ENCODE data around the gene ABHD12B.

The ABHD12B gene

DNA sequence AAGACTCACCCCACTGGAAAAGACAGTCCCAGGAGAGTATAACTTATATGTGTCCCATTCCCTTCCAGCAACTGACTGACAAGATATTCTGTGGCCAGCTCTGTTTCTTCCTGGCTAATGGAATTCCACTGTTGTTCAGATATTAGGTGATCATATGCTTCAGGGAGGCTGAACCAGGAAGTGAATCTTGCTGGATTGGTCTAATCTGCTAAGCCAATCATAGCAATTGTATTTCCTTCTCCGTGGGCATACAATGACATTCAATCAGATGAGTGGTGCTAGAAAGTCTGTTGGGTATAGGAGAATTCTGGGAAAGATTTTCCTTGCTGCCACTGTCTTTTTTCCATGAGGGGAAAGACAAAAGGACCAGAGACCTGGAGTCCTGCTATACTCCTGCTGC lies 60.3 kb downstream of the ABHD12B start:
- TF ChIP-seq GATA3 (IDR thresholded peaks at IDR 0.05; ENCODE audit: low read depth, low read length) (no peak), GATA2 (IDR thresholded peaks at IDR 0.05; ENCODE audit: low read depth, low read length) (no peak)

DNA sequence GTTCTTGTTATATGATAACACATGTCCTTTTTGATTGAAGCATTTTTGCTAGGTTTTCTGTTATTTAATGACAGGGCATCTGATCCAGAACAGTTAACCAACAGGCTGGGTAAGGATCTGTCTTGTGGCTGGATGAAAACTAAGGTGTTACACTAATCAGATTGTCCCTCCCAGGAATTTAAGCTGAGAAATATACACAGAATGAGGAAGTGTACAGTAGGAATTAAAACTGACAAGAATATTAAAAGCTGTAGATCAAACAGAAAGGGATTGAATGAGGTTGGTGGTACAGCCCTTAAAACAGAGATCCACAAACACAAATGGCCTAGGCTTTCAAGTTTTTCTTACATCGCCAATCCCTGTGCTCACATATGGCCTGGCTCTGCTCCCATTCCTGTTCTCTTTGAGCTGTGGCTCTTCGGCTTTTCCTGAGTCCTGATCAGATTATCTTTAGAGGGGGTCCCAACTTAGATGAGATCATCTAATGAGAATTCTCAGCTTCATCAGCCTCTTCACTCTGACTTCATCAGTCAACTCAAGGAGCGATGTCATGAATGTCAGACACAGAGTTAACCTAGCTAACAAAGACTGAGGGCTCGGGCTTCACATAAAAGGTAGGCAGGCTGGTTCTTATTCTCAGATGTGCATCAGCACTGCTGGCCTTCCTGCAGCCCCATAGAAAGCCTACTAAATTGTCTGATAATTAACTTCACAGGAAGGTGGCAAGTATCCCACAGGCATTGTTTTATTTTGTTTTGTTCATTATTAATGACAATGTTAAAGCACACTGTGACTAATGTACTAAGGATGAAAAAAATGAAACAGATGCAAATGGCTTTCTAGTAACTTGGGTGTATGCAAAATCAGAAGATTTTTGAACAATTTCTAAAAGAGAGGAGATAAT lies 61.0 kb downstream of the ABHD12B start:
- TF ChIP-seq GATA2 (IDR thresholded peaks at IDR 0.05; ENCODE audit: low read depth, low read length) = no peak
- no peak for TF ChIP-seq GATA3 (IDR thresholded peaks at IDR 0.05; ENCODE audit: low read depth, low read length)

DNA sequence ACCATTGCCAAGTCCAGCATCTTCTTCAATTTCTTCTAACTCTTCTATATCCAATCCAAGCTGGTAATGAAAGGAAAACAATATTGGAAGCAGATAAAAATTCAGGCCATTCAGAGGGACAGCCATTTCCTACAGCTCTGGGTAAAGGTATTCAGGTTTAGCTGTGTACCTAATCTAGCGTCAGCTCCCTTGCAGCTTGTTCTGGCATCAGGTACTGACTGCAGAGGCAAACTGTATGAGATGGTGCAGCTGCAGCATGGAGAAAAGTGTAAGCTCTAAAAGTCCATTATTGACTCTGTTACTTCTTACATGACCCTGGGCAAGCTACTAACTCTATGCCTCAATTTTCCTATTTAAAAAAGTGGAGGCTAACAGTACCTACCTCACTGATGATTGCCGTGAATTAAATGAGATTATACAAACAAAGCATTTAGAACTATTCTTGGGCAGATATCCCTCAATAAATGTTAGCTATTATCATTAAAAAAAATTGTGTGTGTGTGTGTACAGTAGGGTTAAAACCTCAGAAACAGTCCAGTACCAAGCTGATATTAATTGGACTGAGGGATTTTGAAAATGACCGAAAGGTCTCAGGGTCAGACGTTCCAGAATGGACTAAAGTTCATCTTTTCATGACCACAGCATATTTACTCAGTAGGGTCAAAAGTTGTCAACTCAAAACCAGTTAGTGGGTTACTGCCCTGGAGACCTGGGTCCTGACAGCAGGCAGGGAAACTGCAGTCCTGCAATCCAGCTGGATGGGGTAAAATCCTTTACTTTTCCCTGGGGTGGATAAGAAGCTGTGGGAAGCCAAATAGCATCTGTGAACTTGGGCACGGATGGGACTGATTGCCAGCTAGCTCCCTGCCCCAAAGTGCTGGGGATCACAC lies 63.5 kb downstream of the ABHD12B start:
- TF ChIP-seq GATA2 (IDR thresholded peaks at IDR 0.05; ENCODE audit: low read depth, low read length) = no peak
- TF ChIP-seq GATA3 (IDR thresholded peaks at IDR 0.05; ENCODE audit: low read depth, low read length) = no peak

DNA sequence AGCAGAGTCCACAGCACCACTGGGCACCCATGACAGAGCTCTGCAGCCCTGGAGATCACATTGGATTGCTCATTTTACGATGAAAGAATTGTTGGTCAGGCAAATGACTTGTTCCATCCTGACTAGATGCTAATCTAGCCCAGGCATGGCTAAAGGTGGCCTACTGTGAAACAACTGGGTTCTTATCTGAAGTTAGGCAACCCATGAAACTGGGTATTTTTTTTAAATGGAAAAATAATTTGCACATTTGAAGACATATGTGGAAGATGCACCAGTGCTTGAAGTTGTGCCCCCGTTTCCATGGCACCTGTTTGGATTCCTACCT lies 64.1 kb downstream of the ABHD12B start:
- no peak for TF ChIP-seq GATA3 (IDR thresholded peaks at IDR 0.05; ENCODE audit: low read depth, low read length)
- TF ChIP-seq GATA2 (IDR thresholded peaks at IDR 0.05; ENCODE audit: low read depth, low read length) = no peak

DNA sequence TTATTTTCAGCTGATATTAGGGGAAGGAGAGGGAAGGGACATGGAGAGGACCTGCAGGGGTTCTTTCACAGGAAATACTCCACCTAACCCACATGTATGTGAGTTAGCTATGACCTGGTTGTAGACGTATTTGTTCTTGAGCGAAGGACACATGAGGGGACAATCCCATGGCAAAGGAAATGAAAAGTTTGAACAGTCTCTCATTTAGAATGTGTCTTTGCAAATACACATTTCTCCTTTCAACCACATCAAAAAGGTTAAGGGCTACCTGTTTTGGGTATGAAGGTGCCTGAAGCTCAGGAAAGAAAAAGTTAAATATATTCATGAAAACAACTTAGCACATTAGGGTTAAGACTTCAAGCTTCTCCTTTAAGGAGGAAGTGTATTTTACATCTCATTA lies 65.0 kb downstream of the ABHD12B start:
- TF ChIP-seq GATA3 (IDR thresholded peaks at IDR 0.05; ENCODE audit: low read depth, low read length) = no peak
- TF ChIP-seq GATA2 (IDR thresholded peaks at IDR 0.05; ENCODE audit: low read depth, low read length) = no peak

DNA sequence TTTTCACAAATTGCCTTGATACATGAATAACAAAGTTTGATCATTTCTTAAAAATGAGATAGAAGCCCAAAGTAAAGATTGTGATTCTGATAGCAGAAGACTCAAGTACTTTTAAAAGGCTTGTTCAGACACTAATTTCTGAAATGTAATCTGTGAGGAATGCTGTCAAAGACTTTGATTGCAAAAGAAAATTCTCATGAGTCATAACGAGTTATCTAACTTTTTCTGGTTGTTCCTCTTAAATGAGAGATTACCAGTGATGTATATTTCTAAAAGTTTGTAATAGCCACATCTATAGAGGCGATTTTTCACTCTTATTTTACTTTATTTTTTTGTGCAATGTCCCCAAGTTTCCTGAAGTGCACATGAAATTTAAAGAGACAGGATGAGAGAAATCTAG lies 65.5 kb downstream of the ABHD12B start:
- TF ChIP-seq GATA2 (IDR thresholded peaks at IDR 0.05; ENCODE audit: low read depth, low read length) (no peak), GATA3 (IDR thresholded peaks at IDR 0.05; ENCODE audit: low read depth, low read length) (no peak)

DNA sequence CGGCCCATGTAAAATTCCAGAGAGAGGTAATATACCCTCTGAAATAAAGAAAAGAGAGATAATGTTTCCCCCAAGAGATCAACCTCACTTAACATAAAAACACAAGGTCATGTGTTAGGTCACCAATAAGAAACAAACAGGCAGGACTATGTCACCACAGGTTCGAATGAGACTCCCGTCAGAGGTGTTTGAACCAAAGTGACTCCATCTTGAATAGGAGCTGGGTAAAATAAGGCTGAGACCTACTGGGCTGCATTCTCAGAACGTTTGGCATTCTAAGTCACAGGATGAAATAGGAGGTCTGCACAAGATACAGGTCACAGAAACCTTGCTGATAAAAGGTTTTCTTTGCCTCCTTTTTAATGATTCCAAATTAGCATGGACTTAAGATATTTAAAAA lies 65.9 kb downstream of the ABHD12B start:
- TF ChIP-seq GATA2 (IDR thresholded peaks at IDR 0.05; ENCODE audit: low read depth, low read length) = no peak
- TF ChIP-seq GATA3 (IDR thresholded peaks at IDR 0.05; ENCODE audit: low read depth, low read length) = no peak

DNA sequence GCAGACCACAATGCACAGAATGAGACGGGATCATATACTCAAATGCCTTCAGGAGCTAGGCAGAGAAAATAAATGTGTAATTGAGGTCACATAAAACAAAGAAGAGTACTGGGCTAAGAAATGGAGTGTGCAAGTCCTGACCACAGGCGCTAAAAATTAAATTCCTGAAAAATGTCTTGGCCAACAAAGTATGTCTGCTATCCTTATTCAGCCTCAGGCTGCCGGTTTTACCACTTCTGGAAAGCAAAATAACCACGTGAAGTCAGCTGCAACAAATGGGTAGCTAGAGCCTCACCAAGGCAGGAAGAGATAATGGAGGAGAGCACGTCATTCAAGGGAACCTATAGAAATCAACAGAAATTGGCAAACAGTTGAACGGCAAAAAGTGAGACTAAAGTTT lies 69.3 kb downstream of the ABHD12B start:
- TF ChIP-seq GATA3 (IDR thresholded peaks at IDR 0.05; ENCODE audit: low read depth, low read length) = no peak
- no peak for TF ChIP-seq GATA2 (IDR thresholded peaks at IDR 0.05; ENCODE audit: low read depth, low read length)

DNA sequence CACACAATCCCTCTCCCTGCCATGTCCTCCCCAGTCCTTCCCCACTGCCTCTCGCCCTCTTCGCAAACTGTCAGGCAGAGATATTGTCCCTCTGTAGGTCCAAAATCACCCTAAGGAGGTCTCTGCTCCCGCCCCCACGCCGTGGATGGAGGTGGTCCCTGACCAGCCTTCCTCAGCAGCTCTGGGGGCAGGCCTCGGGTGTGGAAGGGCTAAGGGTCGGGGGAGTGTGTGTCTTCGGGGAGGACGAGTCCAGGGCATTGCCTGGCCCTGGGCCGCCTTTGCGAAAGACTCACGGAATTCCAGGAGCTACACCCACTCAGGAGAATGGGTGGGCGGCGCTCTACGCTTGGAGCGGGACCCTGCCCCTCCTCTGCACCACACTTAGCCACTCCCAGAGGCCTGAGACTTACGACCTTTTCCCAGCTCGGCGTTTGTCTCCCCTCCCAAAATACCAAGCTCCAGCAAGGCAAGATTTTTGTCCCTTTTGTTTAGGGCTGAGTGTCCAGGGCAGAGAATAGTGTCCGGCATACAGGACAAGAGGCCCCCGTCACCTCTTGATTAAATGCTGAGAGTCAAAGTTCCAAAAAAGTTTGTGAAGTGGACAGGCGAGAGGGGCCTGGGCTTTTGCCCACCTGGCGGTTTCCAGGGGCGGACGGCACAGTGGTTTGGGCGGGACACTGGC lies 71.5 kb downstream of the ABHD12B start:
- no peak for TF ChIP-seq GATA3 (IDR thresholded peaks at IDR 0.05; ENCODE audit: low read depth, low read length)
- no peak for TF ChIP-seq GATA2 (IDR thresholded peaks at IDR 0.05; ENCODE audit: low read depth, low read length)

DNA sequence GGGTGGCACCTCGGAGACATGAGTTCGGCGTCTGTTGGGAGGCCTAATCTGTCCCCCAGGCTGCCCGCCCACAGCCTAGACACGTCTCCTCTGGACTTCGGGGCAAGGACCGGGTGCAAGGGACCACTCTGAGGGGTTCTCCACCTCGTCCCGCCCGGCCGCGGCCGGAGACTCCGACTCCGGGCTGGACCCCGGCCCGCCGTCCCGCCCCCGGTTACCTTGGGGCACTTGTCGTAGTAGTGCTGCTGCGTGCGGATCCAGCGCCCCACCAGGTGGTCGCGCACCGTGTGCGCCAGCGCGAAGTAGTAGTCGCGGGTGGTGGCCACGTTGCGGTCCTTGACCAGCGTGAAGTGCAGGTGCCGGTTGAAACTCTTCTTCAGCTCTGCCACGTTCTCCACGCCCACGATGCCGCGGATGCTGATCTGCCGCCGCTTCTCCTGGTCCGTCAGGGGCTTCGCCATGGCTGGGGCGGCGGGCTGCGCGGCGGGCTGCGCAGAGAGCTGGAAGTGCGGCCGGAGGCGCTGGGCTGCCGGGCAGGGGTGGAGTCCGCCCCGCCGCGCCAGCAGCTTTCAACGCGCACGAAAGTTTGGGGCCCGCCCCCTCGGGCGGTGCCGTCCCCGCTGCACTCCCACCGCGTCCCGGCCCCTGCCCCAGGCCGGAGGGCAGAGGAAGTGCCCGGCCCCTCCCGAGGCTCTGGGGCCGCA lies 72.2 kb downstream of the ABHD12B start, which contains the start of gene PYGL:
Gene PYGL (minus strand): TSS at position 541 of the 704 bp plus-strand sequence. CDS start 80 bp downstream, at position 461.
- TF ChIP-seq GATA2 (IDR thresholded peaks at IDR 0.05; ENCODE audit: low read depth, low read length) (no peak), GATA3 (IDR thresholded peaks at IDR 0.05; ENCODE audit: low read depth, low read length) (no peak)

DNA sequence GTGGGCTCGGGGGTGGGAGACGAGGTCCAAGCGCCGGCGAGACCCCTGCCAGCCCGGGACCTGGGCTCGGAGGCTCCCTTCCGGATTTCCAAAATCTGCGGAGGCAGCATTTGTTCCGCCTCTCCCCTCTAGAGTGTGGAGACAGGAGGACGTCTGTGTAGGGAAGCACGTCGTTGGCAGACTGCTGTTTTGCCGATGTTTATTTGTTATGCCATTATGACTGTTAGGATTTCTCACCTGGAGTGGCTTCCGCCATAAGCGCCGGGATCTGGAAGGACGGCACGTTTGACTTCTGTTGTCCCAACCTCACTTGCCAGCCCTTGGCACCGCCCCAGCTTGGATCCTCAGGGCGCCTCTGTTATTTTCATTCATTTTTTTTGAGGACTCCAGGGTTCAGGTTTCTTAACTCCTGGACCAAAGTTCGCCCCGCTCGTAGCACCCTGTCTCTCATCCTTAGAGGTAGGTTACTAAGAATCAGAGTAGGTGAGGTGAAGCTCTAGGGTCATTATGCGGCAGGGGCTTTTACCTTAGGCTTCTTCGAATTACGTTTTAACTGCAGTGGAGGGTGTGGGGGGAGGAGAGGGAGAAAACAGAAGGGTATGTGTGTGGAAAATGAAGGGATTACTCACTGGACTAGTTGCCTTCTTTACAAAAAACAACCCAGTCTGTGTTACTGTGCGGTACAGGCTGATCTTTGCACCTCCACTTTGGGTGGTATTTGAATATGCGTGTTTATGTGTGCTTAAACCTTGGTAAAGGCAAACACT lies 73.0 kb downstream of the ABHD12B start:
- no peak for TF ChIP-seq GATA3 (IDR thresholded peaks at IDR 0.05; ENCODE audit: low read depth, low read length)
- TF ChIP-seq GATA2 (IDR thresholded peaks at IDR 0.05; ENCODE audit: low read depth, low read length) = no peak

DNA sequence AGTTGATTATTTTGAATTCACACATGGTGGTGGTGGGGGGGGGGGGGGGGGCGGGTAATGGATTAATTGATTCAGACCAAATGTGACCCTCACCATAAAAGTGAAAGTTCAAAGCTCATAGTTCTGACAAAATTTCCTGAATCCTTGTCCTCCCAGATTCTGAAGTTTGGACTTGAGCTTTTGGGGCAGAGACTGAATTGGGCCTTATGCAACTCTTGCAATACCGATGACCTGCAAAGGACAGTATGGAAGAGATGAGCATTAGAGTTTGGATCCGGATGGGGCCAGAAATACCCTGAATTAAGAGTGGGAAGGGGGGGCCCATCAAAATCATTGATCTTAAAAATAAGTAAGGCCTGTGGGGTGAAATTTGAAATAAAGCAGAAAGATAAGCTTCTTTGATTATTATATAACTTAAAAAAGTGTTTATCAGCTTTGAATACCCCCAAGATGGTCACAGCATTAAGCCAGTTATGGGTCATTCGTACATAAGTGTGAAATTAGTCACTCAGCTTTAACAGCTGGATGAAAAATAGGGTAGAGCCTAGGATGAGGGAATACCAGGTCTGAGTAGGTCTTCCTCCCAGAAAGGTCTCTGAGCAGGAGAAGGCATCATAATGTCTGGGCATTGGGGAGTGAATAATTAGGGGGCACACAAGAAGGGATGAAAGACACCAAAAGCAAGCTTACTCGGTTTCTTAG lies 74.5 kb downstream of the ABHD12B start:
- TF ChIP-seq GATA3 (IDR thresholded peaks at IDR 0.05; ENCODE audit: low read depth, low read length) (no peak), GATA2 (IDR thresholded peaks at IDR 0.05; ENCODE audit: low read depth, low read length) (no peak)
